ENCODE results near the gene CDH4. TPM values are rescaled to one million over a fixed set of nuclear protein-coding genes. Genes with fewer than 3 reads are reported as not detected.

The CDH4 gene
- total and polyA plus RNA-seq, 2 of the 13 experiments (the other 11 are each of a cell fraction or from before 2014, with no cell fraction given), result not detected

DNA sequence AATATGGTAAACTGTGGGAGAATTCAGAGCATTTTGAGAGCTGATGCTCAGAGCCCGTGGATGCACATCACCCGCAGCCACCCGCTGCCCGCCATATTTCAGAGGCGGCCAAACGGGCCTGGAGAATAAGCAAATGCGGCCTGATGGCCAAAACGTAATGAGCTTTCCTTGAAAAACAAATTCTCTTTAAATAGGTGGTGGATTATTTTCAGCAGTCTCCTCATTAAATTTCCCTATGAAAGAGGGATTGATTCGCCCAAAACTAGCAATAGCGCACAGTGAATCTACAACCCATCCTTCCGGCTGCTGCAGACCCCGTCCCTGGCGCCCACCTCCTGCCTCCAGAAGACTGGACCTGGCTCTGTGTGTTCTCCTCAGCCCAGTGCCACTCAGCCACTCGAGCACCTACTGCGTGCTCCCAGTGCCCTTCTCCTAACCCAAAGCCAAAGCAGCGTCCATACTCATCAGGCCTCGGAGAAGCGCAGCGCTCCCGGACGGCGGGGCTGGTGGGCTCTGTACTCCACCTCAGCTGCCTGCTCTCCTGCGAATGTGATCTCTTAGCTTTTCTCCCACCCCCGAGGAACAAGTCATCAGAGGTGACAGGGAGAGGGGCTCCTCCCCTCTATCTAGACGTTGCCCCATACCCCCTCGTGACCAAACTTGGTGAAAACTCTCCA, 588.9 kb downstream of the CDH4 start (continued):
- TF ChIP-seq ZBTB25 (CRISPR knock-in tag; IDR thresholded peaks at IDR 0.05) (no peak), CBX2 (IDR thresholded peaks at IDR 0.05; ENCODE audit: low read depth, low read length) (no peak), CBX2 (CRISPR knock-in tag; IDR thresholded peaks at IDR 0.05; ENCODE audit: low read depth) (no peak), ZBTB3 (CRISPR knock-in tag; IDR thresholded peaks at IDR 0.05; ENCODE audit: borderline replicate concordance, low read depth) (no peak), TARDBP (CRISPR knock-in tag; IDR thresholded peaks at IDR 0.05) (no peak), MED8 (CRISPR knock-in tag; IDR thresholded peaks at IDR 0.05; ENCODE audit: insufficient replicate concordance) (no peak), KDM1A (CRISPR knock-in tag; IDR thresholded peaks at IDR 0.05) (no peak), ZNF253 (CRISPR knock-in tag; IDR thresholded peaks at IDR 0.05; ENCODE audit: borderline replicate concordance) (no peak), HNRNPLL (IDR thresholded peaks at IDR 0.05; ENCODE audit: low read depth, low read length, poor library complexity, severe bottlenecking) (no peak), YEATS2 (CRISPR knock-in tag; IDR thresholded peaks at IDR 0.05; ENCODE audit: borderline replicate concordance) (no peak)

DNA sequence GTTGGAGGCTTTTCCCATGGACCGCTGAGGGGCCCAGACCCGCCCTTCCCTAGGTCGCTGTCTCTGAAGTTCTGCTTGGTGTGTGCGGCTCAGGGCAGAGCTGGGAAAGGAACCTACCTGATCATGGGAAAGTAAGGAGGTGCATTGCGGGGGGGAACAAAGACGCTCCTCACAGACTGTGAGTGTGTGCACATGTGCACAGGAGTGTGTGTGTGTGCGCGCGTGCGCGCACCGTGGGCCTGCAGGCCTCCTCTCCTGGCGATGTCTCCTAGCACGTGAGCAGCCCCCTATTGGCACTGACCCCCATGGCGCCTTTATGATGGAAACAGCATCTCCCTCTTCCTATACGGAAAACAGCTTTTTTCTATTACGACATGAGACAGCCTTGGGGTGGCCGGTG, 589.5 kb downstream of the CDH4 start:
- in situ Hi-C loops (cut with HindIII; ENCODE audit: extremely low pct_ligation_motif_present, low pct_unique_long_range_greater_than_20kb), result no loop called here
- DNase-seq (ENCODE audit: low spot score) (no peak), FAIRE-seq (no peak), ATAC-seq (no peak)
- no peak overlapping the region for H3K4me2 ChIP-seq (ENCODE audit: low read depth, low read length)
- TF ChIP-seq FOXO4 (CRISPR knock-in tag; conservative IDR thresholded peaks at IDR 0.05) (0 out of 2 replicates have a peak, but pooled peaks have one; percentile 22), FOSL2 (CRISPR knock-in tag; IDR thresholded peaks at IDR 0.05) (no peak)
- CTCF ChIA-PET (ENCODE audit: low intra/inter-chr PET ratio, low total read pairs), result no interaction called here
- H3K9me3 ChIP-seq (ENCODE audit: low read length), result no peaks in the 10 kb centered on the region
- H4K20me1 ChIP-seq (ENCODE audit: insufficient read depth, low read length), result no peaks in the 10 kb centered on the region; the same call in 1 of the 2 replicates
- no peaks in the 10 kb centered on the region for H3K79me2 ChIP-seq (ENCODE audit: insufficient read depth, low read length)
- no peak overlapping the region for H2AFZ ChIP-seq (ENCODE audit: low read length)
- POLR2A ChIA-PET, result no interaction called here
- BruUV-seq (replicated peaks), result no TSS peak
- H3K27ac ChIP-seq (ENCODE audit: extremely low read length, insufficient read depth, low read length), result no peak overlapping the region
- no peak overlapping the region for H3K4me3 ChIP-seq (replicated peaks in 1 of 3; ENCODE audit: insufficient read depth in 1 of 3, low read depth in 2 of 3, low read length in 3 of 3)
- H3K27me3 ChIP-seq (ENCODE audit: control insufficient read depth in 1 of 2, insufficient read depth in 2 of 2, low read length in 2 of 2), result peaks cover 15 to 81% of the 10 kb centered on the region in 2 experiments; a peak in 4 of 5 replicates
- H3K4me1 ChIP-seq (ENCODE audit: insufficient read depth, low read length), result no peaks in the 10 kb centered on the region
- intact Hi-C loops (cut with micrococcal nuclease; ENCODE audit: unreplicated experiment), result no loop called here
- no peak overlapping the region for H3K9ac ChIP-seq (ENCODE audit: insufficient read depth, low read depth, low read length)
- no peaks in the 10 kb centered on the region for H3K36me3 ChIP-seq (replicated peaks in 1 of 2; ENCODE audit: control insufficient read depth in 1 of 2, insufficient read depth in 2 of 2, low read length in 2 of 2)
- 53% methylated on average over 18 of the region's 18 CpGs for WGBS (ENCODE audit: low lambda C conversion rate)

All from HepG2 (cell line).